ENCODE data around the gene ITGA1. TPM values are rescaled to one million over a fixed set of nuclear protein-coding genes. Genes with fewer than 3 reads are reported as not detected.

Gene ITGA1
- total RNA-seq, 4 donors from 2014 or later: 5.7 to 20.4 (median 12.4) TPM

GRCh38 chr5:52993367-52993766 is 205.7 kb downstream of the ITGA1 start:
- H3K27me3 ChIP-seq: peaks cover 3 to 10% (median 5%) of the 10 kb centered on the region in 3 donors
- H3K4me1 ChIP-seq: peaks cover 4 to 10% of the 10 kb centered on the region in 2 donors
- intact Hi-C loops (cut with DNase I; ENCODE audit: low total_unique reads): no loop called here

GRCh38 chr5:52994266-52994665 is 206.6 kb downstream of the ITGA1 start:
- H3K27me3 ChIP-seq: peaks cover 3 to 5% (median 5%) of the 10 kb centered on the region in 3 donors
- H3K36me3 ChIP-seq: no peaks in the 10 kb centered on the region
- no peak overlapping the region for H3K4me3 ChIP-seq
- H3K9me3 ChIP-seq: no peaks in the 10 kb centered on the region
- no peak for ATAC-seq
- in situ Hi-C loops (cut with MboI; ENCODE audit: low sequenced_read_pairs in 4 of 4): no loop called here
- no peak for TF ChIP-seq POLR2A (IDR thresholded peaks at IDR 0.05)
- no peak for TF ChIP-seq CTCF (IDR thresholded peaks at IDR 0.05 in 4 of 5, conservative IDR thresholded peaks at IDR 0.05 in 1 of 5)
- no peak for DNase-seq
- H3K4me1 ChIP-seq: peaks cover 4 to 10% of the 10 kb centered on the region in 2 donors
- no peak overlapping the region for H3K27ac ChIP-seq
- intact Hi-C loops (cut with DNase I; ENCODE audit: low total_unique reads): no loop called here

More at GRCh38 chr5:52993367-52993766, 205.7 kb downstream of the ITGA1 start:
- Histone ChIP-seq H3K36me3 (no peaks in the 10 kb centered on the region), H3K4me3 (no peak overlapping the region), H3K9me3 (no peaks in the 10 kb centered on the region), H3K27ac (no peak overlapping the region)
- ATAC-seq (no peak), DNase-seq (no peak)
- TF ChIP-seq CTCF (IDR thresholded peaks at IDR 0.05 in 4 of 5, conservative IDR thresholded peaks at IDR 0.05 in 1 of 5) (no peak), POLR2A (IDR thresholded peaks at IDR 0.05) (no peak)
- in situ Hi-C loops (cut with MboI; ENCODE audit: low sequenced_read_pairs in 4 of 4): no loop called here

GRCh38 chr5:52995095-52995494 is 207.4 kb downstream of the ITGA1 start:
- in situ Hi-C loops (cut with MboI; ENCODE audit: low sequenced_read_pairs in 4 of 4): no loop called here
- TF ChIP-seq POLR2A (IDR thresholded peaks at IDR 0.05) (no peak), CTCF (IDR thresholded peaks at IDR 0.05 in 4 of 5, conservative IDR thresholded peaks at IDR 0.05 in 1 of 5) (no peak)
- H3K27me3 ChIP-seq: peaks cover 3 to 5% (median 5%) of the 10 kb centered on the region in 3 donors
- ATAC-seq (no peak), DNase-seq (no peak)
- H3K27ac ChIP-seq: no peak overlapping the region
- H3K4me3 ChIP-seq: no peak overlapping the region
- no peaks in the 10 kb centered on the region for H3K36me3 ChIP-seq
- intact Hi-C loops (cut with DNase I; ENCODE audit: low total_unique reads): no loop called here
- H3K9me3 ChIP-seq: no peaks in the 10 kb centered on the region
- H3K4me1 ChIP-seq: peaks cover 0 to 6% of the 10 kb centered on the region in 2 donors

- TF ChIP-seq POLR2A (IDR thresholded peaks at IDR 0.05) (no peak), CTCF (IDR thresholded peaks at IDR 0.05 in 4 of 5, conservative IDR thresholded peaks at IDR 0.05 in 1 of 5) (no peak)
- in situ Hi-C loops (cut with MboI; ENCODE audit: low sequenced_read_pairs in 4 of 4) (no loop called here), intact Hi-C loops (cut with DNase I; ENCODE audit: low total_unique reads) (no loop called here)
- DNase-seq (no peak), ATAC-seq (no peak)
- no peaks in the 10 kb centered on the region for H3K4me1 ChIP-seq
- no peak overlapping the region for H3K27ac ChIP-seq
- H3K36me3 ChIP-seq: no peaks in the 10 kb centered on the region
- no peak overlapping the region for H3K4me3 ChIP-seq
- no peaks in the 10 kb centered on the region for H3K9me3 ChIP-seq
- peaks cover under 1 to 3% (median 3%) of the 10 kb centered on the region in 3 donors for H3K27me3 ChIP-seq
Observed at GRCh38 chr5:52995914-52996313, 208.2 kb downstream of the ITGA1 start.

GRCh38 chr5:52996979-52997378 is 209.3 kb downstream of the ITGA1 start:
- H3K27me3 ChIP-seq: peaks cover 0 to 3% (median 0%) of the 10 kb centered on the region in 3 donors
- in situ Hi-C loops (cut with MboI; ENCODE audit: low sequenced_read_pairs in 4 of 4): no loop called here
- no peak for DNase-seq
- H3K36me3 ChIP-seq: no peaks in the 10 kb centered on the region
- H3K4me3 ChIP-seq: no peak overlapping the region
- no peaks in the 10 kb centered on the region for H3K9me3 ChIP-seq
- intact Hi-C loops (cut with DNase I; ENCODE audit: low total_unique reads): no loop called here
- no peak for ATAC-seq
- TF ChIP-seq POLR2A (IDR thresholded peaks at IDR 0.05) (no peak), CTCF (IDR thresholded peaks at IDR 0.05 in 4 of 5, conservative IDR thresholded peaks at IDR 0.05 in 1 of 5) (no peak)
- H3K4me1 ChIP-seq: no peaks in the 10 kb centered on the region
- H3K27ac ChIP-seq: no peak overlapping the region
